Cerebellar cortex (tissue), 1 donor: Measurements from ENCODE around the gene TGIF2LY.
"Not testable (repeated sequence)": the region's sequence is repeated elsewhere in the genome, so short reads cannot be mapped to it uniquely, and the experiment has no call there.

Source experiments
- DNase-seq: peaks from one replicate; pipeline ENCODE4 v3.0.0-alpha.2; 2015; ENCODE audit warnings: low spot score

The TGIF2LY gene

GRCh38 chrY:3578767-3579166 is at the start of gene TGIF2LY:
TSS of gene TGIF2LY (plus strand) at chrY:3579067. CDS start at chrY:3579245, 178 bp downstream.
- not testable (repeated sequence) for DNase-seq
